ENCODE measurements around the gene TTC14. TPM values are rescaled to one million over a fixed set of nuclear protein-coding genes. Genes with fewer than 3 reads are reported as not detected.

The TTC14 gene
- total and polyA plus RNA-seq, 10 of the 15 experiments (the other 5 are each of a cell fraction or from before 2014, with no cell fraction given) = 14.0 to 81.5 (median 29.4) TPM

- ATAC-seq (no peak), DNase-seq (ENCODE audit: low read depth, low spot score) (no peak), FAIRE-seq (no peak)
- no peak overlapping the region for H3K4me2 ChIP-seq (ENCODE audit: control insufficient read depth, insufficient read depth)
- H4K20me1 ChIP-seq (ENCODE audit: control insufficient read depth, insufficient read depth) = no peaks in the 10 kb centered on the region
- no peak overlapping the region for H3K4me3 ChIP-seq
- no peaks in the 10 kb centered on the region for H3K9me3 ChIP-seq (replicated peaks; ENCODE audit: control insufficient read depth, insufficient read depth, low read length)
- no TSS peak for BruUV-seq (replicated peaks)
- no peak overlapping the region for H3K9ac ChIP-seq (ENCODE audit: control insufficient read depth, insufficient read depth, low read length)
- H3K36me3 ChIP-seq (ENCODE audit: control insufficient read depth in 2 of 2, insufficient read depth in 2 of 2, low read length in 1 of 2) = no peaks in the 10 kb centered on the region
- no peak overlapping the region for H3K27ac ChIP-seq (ENCODE audit: control insufficient read depth, insufficient read depth)
- H2AFZ ChIP-seq (ENCODE audit: control insufficient read depth, low read depth, low read length) = no peak overlapping the region
- intact Hi-C loops (cut with micrococcal nuclease; ENCODE audit: unreplicated experiment) (no loop called here), in situ Hi-C loops (cut with MboI) (no loop called here)
- no peaks in the 10 kb centered on the region for H3K79me2 ChIP-seq (ENCODE audit: control insufficient read depth, insufficient read depth, low read length)
- no peaks in the 10 kb centered on the region for H3K4me1 ChIP-seq (ENCODE audit: control insufficient read depth, insufficient read depth, low read length)
- TF ChIP-seq SUPT20H (IDR thresholded peaks at IDR 0.05; ENCODE audit: borderline replicate concordance, control insufficient read depth, low read depth, low read length) (no peak), ZNF217 (IDR thresholded peaks at IDR 0.05) (no peak)
- no peaks in the 10 kb centered on the region for H3K27me3 ChIP-seq (replicated peaks in 1 of 2; ENCODE audit: control insufficient read depth in 2 of 2, insufficient read depth in 2 of 2, low read length in 1 of 2)
- CTCF ChIA-PET = no interaction called here
- RAD21 ChIA-PET (ENCODE audit: unreplicated experiment) = no interaction called here
- POLR2A ChIA-PET = interaction anchor here (0.6 kb wide), 1 partner anchor 426 kb away, joined by 6 read pairs; no protein-coding TSS in a partner anchor
- SMC1A ChIA-PET (ENCODE audit: uncharacterized antibody, unreplicated experiment) = no interaction called here
These were observed 39.0 kb downstream of the TTC14 start for GRCh38 chr3:180640987-180641386.

DNA sequence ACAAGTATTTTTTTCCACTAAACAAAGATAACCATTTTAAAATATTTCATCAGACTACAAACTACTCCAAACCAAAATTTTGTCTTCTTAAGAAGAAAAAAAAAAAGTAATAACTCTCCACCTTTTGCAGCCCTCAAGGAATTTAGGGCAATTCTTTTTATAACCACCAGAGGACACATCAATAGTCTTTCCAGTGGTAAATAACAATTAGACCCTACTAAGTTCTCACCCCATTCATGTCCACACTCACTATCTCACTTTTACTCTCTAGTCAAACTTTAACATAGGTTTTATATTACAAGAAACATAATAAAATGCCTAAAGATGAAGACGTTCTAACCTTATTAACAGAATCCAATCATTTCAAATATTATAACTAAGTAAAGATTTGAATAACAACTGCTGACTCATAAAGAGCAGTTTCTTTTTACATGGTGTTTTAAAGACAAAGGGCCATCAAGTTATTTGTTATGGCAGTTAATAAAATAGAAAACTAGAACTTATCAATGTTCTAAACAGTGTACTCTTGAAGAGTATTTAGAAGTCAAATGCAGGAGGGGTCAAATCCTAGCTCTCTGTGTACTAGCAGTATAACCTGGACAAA lies 44.3 kb downstream of the TTC14 start:
- no peak overlapping the region for H3K9ac ChIP-seq (ENCODE audit: control insufficient read depth, insufficient read depth, low read length)
- WGBS (ENCODE audit: insufficient coverage, insufficient replicate concordance, low lambda C conversion rate, missing lambda C conversion rate) = 0% methylated on average over 1 of the region's 1 CpG
- POLR2A ChIA-PET = no interaction called here

More for the DNA sequence above, 44.3 kb downstream of the TTC14 start:
- CTCF ChIA-PET = interaction anchor here (1.1 kb wide), 1 partner anchor 14 kb away, joined by 3 read pairs; no protein-coding TSS in a partner anchor
- Histone ChIP-seq H3K4me3 (no peak overlapping the region), H3K4me1 (ENCODE audit: control insufficient read depth, insufficient read depth, low read length) (no peaks in the 10 kb centered on the region), H2AFZ (ENCODE audit: control insufficient read depth, low read depth, low read length) (no peak overlapping the region), H3K9me3 (replicated peaks; ENCODE audit: control insufficient read depth, insufficient read depth, low read length) (no peaks in the 10 kb centered on the region), H4K20me1 (ENCODE audit: control insufficient read depth, insufficient read depth) (no peaks in the 10 kb centered on the region), H3K27me3 (replicated peaks in 1 of 2; ENCODE audit: control insufficient read depth in 2 of 2, insufficient read depth in 2 of 2, low read length in 1 of 2) (no peaks in the 10 kb centered on the region), H3K79me2 (ENCODE audit: control insufficient read depth, insufficient read depth, low read length) (no peaks in the 10 kb centered on the region), H3K36me3 (ENCODE audit: control insufficient read depth in 2 of 2, insufficient read depth in 2 of 2, low read length in 1 of 2) (no peaks in the 10 kb centered on the region), H3K4me2 (ENCODE audit: control insufficient read depth, insufficient read depth) (no peak overlapping the region), H3K27ac (ENCODE audit: control insufficient read depth, insufficient read depth) (no peak overlapping the region)
- FAIRE-seq = no peak
- no peak for TF ChIP-seq CEBPZ (IDR thresholded peaks at IDR 0.05; ENCODE audit: low read depth, low read length)
- no peak for TF ChIP-seq CREM (IDR thresholded peaks at IDR 0.05; ENCODE audit: low read depth)
- TF ChIP-seq RAD21 (IDR thresholded peaks at IDR 0.05; ENCODE audit: insufficient read depth, low read depth, low read length) = peak; percentile 17; the same call in 1 of the 2 replicates
- 0 out of 2 replicates have a peak, but pooled peaks have one; percentile 8 for TF ChIP-seq JUNB (IDR thresholded peaks at IDR 0.05)
- peak in 2 of 3 experiments; percentile 28 to 29; a peak in 3 of 6 replicates for TF ChIP-seq CTCF (IDR thresholded peaks at IDR 0.05 in 2 of 3, conservative IDR thresholded peaks at IDR 0.05 in 1 of 3; ENCODE audit: control insufficient read depth in 2 of 3, extremely low read depth in 1 of 3, insufficient read depth in 1 of 3, low read depth in 3 of 3, low read length in 3 of 3)
- TF ChIP-seq SMC3 (IDR thresholded peaks at IDR 0.05; ENCODE audit: borderline replicate concordance, low read length) = 0 out of 2 replicates have a peak, but pooled peaks have one; percentile 22
- in situ Hi-C loops (cut with MboI) = no loop called here
- BruUV-seq (replicated peaks) = no TSS peak
- RAD21 ChIA-PET (ENCODE audit: unreplicated experiment) = no interaction called here
- SMC1A ChIA-PET (ENCODE audit: uncharacterized antibody, unreplicated experiment) = interaction anchor here (1.9 to 2.9 kb wide), 2 partner anchors 9 to 13 kb away, joined by 6 to 8 read pairs; no protein-coding TSS in a partner anchor
- DNase-seq (ENCODE audit: low read depth, low spot score) = no peak
- peak; percentile 75 for ATAC-seq
- intact Hi-C loops (cut with micrococcal nuclease; ENCODE audit: unreplicated experiment) = no loop called here
